ENCODE measurements around the gene LRCOL1.
"Not testable (repeated sequence)": the region's sequence is repeated elsewhere in the genome, so short reads cannot be mapped to it uniquely, and the experiment has no call there.

LRCOL1 gene

DNA sequence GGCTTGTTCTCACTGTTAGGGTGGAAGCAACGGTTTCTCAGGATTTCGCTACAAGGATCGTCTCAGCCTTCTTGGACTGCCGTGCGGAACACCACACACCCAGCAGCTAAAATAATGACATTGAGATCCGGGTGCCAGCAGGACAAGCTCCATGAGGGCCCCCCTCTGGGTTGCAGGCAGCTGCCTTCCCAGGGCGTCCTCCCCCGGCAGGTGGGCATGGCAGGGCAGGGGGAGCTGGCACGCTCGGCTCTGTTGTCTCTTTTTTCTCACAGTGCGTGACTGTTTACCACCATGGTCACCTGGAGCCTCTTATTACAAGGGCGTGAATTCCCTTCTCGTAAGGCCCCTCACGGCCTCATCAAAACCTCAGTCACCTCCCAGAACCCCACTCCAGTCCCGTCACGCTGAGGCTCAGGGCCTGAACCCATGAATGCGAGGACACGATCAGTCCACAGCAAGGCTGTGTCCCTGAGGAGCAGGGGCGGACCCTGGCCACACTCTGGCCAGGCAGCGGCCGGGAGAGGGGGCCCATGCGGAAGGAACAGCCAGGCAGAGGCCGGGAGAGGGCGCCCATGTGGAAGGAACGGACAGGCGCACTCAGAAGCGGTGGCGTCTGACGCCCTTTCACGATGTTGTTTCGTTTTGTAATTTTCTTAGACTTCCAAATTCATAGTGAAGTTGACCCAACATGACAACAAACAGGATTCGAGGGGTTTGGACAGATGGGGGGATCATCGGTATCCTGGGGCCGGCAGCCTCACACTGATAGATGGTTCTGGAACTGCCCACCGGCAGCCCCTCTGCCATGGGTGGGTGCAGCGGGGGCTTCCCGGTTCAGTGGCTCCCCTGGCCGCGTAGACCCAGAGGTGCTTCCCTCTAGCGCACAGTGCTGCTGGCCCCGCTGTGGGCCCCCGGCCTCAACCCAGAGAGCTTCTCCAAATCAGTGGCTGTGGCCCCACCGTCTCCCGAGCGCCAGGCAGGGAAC, 10.0 kb downstream of the LRCOL1 start:
- peak; percentile 52 to 88 for DNase-seq

DNA sequence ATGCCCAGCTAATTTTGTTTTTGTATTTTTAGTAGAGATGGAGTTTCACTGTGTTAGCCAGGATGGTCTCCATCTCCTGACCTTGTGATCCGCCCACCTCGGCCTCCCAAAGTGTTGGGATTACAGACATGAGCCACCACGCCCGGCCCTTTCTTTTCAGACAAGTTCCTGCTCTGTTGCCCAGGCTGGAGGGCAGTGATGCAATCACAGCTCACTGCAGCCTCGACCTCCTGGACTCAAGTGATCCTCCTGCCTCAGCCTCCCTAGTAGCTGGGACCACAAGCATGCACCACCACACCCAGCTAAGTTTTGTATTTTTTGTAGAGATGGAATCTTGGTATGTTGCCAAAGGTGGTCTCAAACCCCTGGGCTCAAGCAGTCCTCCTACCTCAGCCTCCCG, 10.9 kb downstream of the LRCOL1 start:
- not testable (repeated sequence) for DNase-seq

DNA sequence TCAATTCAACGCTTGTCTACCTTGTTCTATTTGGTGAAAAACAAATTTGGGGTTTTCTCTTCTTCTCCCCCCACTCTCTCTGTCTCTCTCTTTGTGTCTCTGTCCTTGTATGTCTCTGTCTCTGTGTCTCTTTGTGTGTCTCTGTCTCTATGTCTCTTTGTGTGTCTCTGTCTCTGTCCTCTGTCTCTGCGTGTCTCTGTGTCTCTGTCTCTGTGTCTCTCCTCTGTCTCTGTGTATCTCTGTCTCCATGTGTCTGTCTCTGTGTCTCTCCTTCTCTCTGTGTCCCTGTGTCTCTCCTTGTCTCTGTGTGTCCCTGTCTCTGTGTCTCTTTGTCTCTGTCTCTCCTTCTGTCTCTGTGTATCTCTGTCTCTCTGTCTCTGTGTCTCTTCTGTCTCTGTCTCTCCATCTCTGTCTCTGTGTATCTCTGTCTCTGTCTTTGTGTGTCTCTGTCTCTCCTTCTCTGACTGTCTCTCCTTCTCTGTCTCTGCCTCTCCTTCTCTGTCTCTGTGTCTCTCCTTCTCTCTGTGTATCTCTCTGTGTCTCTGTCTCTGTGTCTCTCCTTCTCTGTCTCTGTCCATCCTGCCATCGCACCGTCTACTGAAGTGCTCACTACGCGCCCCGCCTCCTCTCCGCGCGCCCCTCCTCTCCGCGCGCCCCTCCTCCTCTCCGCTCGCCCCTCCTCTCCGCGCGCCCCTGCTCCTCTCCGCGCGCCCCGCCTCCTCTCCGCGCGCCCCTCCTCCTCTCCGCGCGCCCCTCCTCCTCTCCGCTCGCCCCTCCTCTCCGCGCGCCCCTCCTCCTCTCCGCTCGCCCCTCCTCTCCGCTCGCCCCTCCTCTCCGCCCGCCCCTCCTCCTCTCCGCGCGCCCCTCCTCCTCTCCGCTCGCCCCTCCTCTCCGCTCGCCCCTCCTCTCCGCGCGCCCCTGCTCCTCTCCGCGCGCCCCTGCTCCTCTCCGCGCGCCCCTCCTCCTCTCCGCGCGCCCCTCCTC, 12.8 kb downstream of the LRCOL1 start:
- DNase-seq = peak in 1 of 2 experiments; percentile 75

DNA sequence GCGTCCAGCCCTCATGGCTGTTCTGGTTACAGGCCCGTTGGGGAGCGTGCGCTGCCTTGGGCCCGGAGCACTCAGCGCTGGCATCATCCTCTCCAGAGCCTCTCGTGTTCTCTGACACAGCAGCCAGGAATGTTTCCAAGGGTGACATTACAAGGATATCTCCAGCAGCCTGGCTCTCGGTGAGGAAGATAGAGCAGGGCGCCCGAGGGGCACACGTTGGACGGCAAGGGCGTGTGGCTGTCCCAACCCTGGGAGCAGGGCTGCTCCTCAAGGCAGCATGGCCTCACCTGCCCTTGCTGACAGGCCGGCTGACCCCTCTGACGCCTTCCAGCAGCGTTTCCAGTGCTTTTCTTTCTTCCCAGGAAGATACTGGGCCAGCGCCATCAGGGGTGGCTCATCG, 14.4 kb downstream of the LRCOL1 start:
- no peak for DNase-seq

DNA sequence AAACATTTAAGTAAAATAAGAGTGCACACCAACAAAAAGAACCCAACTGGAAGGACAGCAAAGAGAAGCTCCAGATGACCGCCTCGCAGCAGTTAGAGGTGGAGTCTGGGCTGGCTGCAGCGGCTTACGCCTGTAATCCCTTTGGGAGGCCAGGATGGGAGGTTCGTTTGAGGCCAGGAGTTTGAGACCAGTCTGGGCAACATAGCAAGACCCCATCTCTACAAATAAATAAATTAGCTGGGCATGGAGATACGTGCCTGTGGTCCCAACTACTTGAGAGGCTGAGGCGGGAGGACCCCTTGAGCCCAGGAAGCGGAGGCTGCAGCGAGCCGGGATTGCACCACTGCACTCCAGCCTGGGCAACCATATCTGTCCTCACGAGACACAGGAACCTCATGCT, 15.2 kb downstream of the LRCOL1 start:
- no peak for DNase-seq

DNA sequence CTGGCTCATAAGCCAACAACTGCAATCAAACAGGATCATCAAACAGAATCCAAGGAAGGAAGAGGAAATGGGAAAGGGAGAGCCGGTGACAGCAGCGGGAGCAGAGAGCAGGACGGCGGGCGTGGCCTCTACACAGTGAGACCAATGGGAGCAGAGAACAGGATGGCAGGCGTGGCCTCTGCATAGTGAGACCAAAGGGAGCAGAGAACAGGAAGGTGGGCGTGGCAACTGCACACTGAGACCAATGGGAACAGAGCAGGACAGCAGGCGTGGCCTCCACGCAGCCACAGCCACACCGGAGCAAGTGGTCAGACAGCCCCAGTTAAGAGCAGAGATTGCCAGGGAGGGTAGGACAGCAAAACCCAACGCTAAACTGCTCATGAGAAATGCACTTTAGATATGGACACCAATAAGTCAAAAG, 16.4 kb downstream of the LRCOL1 start:
- DNase-seq = peak; percentile 97 to 99

DNA sequence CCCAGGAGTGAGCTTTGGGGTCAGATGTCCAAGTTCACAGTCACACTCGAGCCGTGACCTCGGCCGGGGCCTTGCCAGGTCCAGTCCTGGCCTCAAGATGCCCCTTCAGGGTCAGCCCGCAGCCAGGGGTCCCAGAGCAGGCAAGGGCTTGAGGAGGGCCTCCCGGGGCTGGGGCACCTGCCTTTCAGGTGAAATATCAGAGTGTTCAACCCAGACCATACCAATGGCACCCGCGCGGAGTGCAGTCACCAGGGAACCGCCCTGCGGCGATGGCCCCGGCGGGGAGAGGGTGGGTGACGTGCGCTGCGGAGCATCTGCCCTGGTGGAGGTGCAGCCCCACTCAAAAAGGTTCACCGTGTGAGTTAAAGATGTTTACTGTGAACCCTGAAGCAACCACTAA, 16.9 kb downstream of the LRCOL1 start:
- peak in 1 of 2 experiments; percentile 58 for DNase-seq

DNA sequence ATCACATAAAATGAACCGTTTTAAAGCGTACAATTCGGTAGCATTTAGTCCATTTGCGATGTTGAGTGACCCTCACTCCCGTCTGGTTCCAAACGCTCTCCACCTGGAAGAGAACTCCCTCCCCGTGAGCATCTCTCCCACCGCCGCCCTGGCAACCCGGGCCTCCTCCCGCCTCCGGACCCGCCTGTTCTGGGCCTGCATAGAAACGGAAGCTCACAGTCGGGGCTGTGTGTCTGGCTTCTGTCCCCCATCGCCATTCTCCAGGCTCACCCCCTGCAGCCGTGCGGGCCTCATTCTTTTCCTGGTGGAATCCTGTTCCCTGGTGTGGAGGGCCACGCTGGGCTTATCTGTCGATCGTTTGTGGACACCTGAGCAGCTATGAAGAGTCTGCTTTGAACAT, 17.3 kb downstream of the LRCOL1 start:
- no peak for DNase-seq

DNA sequence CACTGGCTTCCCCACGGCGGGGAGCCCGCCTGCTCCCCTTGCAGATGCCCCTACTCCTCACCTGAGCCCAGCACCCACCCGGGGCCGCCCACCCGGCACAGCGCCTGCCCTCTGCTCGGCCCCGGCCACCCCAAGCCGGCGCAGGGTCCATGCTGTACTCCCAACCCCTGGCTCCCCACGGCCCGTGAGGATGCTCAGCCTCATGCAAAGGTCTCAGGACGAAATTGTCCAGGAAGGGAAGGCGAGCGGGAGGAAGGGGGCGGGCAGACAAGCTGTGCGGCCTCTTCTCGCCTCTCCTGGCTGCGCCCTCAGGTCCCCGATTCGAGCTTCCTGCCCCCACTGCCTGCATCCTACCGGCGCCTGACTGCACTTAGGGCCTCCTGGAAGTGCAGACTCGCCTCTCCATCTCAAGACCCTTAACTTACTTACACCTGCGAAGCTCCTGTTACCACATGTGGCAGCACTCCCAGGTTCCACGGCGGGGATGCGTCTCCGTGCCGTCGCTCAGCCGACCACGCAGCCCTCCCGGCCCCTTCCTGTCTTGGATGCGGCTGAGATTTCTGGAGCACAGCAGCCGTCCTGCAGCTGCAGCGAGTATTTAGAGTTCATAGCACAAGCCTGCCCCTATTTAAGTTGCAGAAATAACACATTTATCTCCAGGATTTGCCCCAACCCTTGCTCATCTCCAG, 18.0 kb downstream of the LRCOL1 start:
- no peak for DNase-seq

DNA sequence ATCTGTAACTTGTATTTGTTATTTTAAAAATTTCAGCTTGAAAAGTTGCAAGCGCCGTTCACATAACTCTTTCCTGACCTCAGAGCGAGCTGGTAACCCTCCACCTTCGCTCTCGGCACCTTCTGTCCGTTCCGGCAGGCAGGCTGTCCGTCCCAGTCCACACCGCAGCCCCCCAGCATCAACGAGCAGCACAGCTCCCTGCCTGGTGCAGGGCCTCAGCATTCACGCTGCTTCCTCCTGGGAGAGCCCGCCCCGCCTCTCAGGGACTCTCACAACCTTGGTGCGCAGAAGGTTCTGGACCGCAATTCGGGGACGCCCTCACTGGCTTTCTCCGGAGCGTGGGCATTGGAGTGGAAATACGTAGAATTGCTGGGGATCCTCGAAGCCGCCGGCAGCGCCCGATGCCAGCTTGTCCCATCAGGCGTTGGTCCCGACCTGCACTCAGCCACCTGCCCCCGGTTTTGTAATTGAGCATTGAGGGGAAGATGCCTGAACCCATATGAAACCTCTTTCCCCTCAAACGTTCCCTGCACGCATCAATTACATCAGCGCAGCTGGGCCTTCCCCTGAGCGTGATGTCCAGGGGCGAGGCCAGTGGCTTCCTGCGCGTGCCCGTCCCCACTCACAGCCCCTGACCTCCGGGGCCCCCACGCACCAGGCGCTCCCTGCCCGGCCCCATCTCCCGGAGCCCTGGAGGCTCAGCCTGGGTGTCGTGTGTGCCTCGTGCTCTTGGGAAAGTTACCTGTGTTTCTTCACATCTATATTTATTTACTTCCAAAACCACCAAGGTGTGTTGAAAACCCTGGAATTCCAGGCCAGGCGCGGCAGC, 19.1 kb downstream of the LRCOL1 start:
- no peak for DNase-seq

DNA sequence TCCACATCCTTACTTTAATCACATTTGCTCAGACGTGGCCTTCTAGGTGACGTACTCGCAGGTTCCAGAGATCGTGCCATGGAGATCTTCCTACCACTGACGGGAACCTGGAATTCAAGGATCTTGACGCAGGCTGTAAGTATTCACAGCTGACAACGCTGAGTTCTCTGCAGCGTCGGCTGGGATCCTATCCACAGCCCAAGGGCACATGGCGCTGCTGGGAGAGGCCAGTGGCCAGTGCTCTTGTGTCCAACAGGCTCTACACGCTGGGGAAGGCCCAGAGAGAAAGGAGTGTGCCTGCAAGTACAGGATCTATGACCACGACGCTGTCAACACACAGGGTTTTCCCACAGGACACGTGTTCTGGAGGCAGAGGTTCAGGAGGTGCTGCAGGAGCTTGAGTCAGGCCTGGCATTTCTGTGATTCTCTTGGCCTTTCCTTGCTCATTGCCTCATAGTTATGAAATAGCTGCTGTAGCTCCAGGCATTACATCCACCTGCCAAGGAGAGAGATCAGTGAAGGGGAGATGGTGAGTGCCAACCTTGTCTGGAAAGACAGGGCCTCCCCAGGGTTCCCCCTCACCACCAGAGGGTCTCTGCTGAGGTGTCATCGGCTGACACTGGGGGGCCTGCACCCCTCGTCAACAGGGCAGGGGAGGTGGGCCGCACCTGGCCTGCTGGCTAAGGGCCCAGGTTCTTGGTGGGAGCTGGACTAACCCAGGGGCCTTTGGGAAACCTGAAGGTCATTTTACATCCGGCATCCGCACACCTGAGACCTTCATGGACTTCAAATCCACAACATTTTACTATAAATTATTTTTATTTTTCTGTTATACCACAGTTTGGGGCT, 21.3 kb downstream of the LRCOL1 start:
- DNase-seq = no peak

DNA sequence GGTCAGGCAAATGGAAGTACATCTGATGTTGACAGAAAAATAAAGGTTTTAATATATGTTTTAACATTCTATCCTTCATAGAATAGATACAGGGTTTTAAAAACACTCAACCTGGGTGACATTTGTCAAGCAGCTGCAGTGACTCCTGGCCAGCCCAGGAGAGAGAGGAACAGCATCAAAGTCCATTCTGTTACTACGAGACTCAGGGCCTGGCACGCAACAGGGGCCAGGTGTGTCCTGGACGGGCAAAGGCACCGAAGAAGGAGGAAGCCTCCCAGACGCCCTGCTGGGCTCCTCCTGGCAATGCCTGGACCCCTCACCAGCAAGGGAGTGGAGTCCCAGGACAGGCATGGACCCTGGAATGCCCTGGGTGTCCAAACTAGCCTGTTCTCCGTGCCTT, 22.1 kb downstream of the LRCOL1 start:
- DNase-seq = no peak

DNA sequence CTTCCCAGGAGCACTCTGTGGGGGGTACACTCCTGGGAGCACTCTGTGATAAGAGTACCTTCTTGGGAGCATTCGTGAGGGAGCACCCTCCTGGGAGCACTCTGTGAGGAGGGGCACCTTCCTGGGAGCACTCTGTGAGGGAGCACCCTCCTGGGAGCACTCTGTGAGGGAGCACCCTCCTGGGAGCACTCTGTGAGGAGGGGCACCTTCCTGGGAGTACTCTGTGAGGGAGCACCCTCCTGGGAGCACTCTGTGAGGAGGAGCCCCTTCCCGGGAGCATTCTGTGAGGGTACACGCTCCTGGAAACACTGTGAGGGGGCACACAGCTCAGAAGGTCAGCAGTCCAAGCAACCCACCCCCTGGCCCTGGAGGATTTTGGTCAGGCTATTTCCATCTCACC, 22.6 kb downstream of the LRCOL1 start:
- DNase-seq = no peak

DNA sequence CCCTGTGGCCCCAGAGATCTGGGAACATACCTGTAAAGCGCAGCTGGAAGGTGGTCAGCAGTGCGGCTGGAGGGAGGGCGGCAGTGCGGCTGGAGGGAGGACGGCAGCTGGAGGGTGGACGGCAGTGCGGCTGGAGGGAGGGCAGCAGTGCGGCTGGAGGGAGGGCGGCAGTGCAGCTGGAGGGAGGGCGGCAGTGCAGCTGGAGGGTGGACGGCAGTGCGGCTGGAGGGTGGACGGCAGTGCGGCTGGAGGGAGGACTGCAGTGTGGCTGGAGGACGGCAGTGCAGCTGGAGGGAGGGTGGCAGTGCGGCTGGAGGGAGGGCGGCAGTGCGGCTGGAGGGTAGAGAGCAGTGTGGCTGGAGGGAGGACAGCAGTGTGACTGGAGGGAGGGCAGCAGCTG, 23.5 kb downstream of the LRCOL1 start:
- no peak for DNase-seq

DNA sequence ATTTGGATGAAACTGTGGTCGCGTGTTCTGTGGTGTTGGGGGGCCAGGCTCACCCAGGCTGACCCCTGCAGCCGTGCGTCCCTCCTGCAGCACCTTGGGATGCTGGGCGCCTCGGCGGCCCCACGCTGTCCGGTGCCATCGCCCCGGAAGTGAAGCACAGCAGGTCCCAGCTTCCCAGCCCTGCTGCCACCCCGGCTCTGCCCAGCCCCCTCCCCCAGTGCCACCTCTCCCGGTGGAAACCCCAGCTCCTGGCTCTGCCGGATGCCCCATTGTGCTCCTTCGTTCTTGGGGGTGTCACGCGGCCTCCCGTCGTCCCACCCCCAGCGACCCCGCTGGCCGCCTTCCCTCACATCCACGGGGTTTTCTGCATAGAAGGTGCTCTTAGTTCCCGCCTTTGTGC, 25.2 kb downstream of the LRCOL1 start:
- no peak for DNase-seq

DNA sequence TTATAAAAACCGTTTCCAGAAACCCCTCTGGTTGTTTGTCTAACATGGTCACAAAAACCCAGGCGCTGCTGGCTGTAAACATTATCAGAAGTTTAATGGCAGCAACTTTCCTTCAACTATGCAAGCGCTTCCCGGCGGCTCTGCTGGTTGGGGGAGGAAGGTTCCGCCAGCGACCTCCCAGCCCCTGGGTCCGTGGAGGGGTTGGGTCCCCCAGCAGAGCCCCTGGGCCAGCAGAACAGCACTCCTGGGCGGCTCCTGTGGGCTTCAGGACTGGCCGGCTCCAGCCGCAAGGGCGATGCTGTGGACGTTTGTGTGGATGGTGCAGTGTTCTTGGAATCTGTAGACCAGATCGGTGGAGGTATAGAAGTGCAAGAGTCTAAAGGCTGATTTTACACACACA, 26.0 kb downstream of the LRCOL1 start:
- DNase-seq = no peak

DNA sequence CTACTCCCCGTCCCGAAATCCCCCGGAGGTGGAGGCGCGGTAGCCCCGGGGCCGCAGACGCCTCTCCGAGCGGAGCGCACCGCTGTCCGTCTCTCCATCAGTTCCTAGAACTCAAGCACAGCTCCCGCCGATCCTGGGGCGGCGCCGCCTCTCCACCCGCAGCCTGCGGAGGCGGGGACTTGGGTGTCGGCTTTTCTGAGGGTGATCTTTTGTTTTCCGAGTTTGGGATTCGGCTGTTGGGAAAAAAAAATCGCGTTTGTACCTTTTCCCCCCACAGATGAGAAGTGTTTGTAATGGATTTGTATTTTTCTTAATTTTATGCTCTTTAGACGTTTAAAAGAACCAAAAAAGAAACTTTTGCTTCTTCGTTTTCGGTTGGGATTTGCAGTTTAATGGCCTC, 26.6 kb downstream of the LRCOL1 start:
- DNase-seq = no peak

DNA sequence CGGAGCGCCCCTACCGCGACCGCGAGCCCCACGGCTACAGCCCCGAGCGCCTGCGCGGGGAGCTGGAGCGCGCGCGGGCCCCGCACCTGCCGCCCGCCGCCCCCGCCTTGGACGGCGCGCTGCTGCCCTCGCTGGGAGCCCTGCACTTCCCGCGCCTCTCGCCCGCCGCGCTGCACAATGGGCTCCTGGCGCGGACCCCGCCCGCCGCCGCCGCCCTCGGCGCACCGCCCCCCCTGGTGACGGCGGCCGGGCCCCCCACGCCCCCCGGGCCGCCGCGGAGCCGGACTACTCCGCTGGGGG, 27.0 kb downstream of the LRCOL1 start:
- no peak for DNase-seq

DNA sequence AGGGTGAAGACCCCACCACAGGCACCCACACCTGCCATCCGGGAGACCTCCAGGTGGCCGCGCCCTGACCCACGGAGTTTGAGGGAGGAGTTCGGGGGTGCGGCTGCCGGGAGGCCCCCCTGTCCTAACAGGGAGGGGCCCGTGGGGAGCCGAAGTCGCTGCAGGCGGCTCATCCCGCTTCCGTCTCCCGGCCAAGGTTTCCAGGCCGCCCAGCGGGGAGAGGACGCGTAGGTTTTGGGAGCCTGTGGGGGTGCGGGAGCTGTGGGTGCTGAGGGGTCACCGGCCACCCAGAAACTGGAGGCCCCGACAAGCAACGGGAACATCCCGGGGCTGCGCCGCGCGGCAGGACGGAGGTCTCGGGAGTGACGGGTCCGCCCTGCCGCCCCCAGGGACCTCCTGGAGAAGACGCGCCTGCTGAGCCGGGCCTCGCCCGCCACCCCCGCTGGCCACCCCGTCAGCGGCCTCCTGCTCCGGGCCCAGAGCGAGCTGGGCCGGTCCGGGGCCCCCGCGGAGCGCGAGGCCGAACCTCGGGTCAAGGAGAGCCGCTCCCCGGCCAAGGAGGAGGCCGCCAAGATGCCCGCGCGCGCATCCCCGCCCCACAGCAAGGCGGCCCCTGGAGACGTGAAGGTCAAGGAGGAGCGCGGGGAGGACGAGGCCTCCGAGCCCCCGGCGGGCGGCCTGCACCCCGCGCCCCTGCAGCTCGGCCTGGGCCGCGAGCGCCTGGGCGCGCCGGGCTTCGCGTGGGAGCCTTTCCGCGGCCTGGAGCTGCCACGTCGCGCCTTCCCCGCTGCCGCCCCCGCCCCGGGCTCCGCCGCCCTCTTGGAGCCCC, 27.6 kb downstream of the LRCOL1 start:
- no peak for DNase-seq

DNA sequence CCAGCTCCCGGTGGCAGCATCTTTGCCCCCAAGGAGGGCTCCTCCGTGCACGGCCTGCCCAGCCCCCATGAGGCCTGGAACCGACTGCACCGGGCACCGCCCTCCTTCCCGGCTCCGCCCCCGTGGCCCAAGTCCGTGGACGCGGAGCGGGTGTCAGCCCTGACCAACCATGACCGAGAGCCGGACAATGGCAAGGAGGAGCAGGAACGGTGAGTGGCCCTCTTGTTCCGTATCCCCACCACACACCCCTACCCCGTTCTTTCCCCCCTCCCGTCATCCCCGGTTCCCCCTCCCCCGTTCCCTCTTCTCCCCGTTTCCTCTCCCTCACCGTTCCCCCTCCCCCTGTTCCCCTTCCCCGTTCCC, 28.3 kb downstream of the LRCOL1 start:
- DNase-seq = no peak

All from NCI-H526 (cell line).